HEK293 (cell line): ENCODE results near the gene WNT7B.
A peak's percentile ranks its signal among the peaks of the same experiment; 100 is the strongest.

Source experiments
- CTCF ChIA-PET: fragments of 350-600 bp; formaldehyde crosslinking; extraction: SDS; loops from one replicate; lab custom pipeline; 2021; ENCODE audit warnings: antibody characterized with exemption; lab: Yijun Ruan, JAX
- POLR2A ChIA-PET: fragments of 300-600 bp; formaldehyde crosslinking; extraction: SDS; loops from one replicate; lab custom pipeline; 2020; ENCODE audit warnings: antibody characterized with exemption, inconsistent platforms; lab: Yijun Ruan, JAX
- H3K27ac ChIP-seq: fragments of 200-500 bp; sonication (Bioruptor generic); 2 replicates; pipeline ENCODE4 v1.5.1; 2014; ENCODE audit warnings: low read depth, low read length, control low read depth, inconsistent platforms; ENCODE audit errors: extremely low read depth
- H3K36me3 ChIP-seq, 2 experiments: fragments of 200-500 bp in 1 of 2; sonication (Bioruptor generic) in 1 of 2; 1 replicate in 1 of 2; 2 replicates in 1 of 2; pipeline ENCODE4 v1.5.1; 2014 to 2017; ENCODE audit warnings: inconsistent platforms in 2 of 2, low read length in 2 of 2; ENCODE audit not compliant: control insufficient read depth in 2 of 2, insufficient read depth in 1 of 2
- H3K4me1 ChIP-seq: fragments of 200-500 bp; sonication (Bioruptor generic); 2 replicates; pipeline ENCODE4 v1.5.1; 2014; ENCODE audit warnings: mild to moderate bottlenecking, low read length, inconsistent platforms; ENCODE audit not compliant: control insufficient read depth, insufficient read depth
- H3K4me3 ChIP-seq: 2 replicates; pipeline ENCODE4 v1.5.1; 2011; ENCODE audit warnings: low read depth, mild to moderate bottlenecking, control low read depth, low read length, moderate library complexity
- H3K9me3 ChIP-seq: fragments of 200-500 bp; sonication (Bioruptor generic); 2 replicates; pipeline ENCODE4 v1.5.1; 2014; ENCODE audit warnings: low read depth, low read length, inconsistent platforms; ENCODE audit not compliant: control insufficient read depth, insufficient read depth
- EGR2 ChIP-seq: fragments of 450-650 bp; formaldehyde crosslinking; IDR thresholded peaks from 2 replicates; pipeline ENCODE4 v1.5.1; 2016; ENCODE audit warnings: low read depth, missing biosample characterization, missing genetic modification characterization
- GLI2 ChIP-seq: fragments of 450-650 bp; formaldehyde crosslinking; IDR thresholded peaks from 2 replicates; pipeline ENCODE4; 2017; ENCODE audit warnings: missing biosample characterization, missing genetic modification characterization, low read depth, borderline replicate concordance
- GLIS1 ChIP-seq: fragments of 450-650 bp; formaldehyde crosslinking; IDR thresholded peaks from 2 replicates; pipeline ENCODE4 v1.5.1; 2016; ENCODE audit warnings: missing biosample characterization, missing genetic modification characterization
- MZF1 ChIP-seq: fragments of 450-650 bp; formaldehyde crosslinking; IDR thresholded peaks from 2 replicates; pipeline ENCODE4 v1.5.1; 2017; ENCODE audit warnings: missing biosample characterization, missing genetic modification characterization, borderline replicate concordance
- WT1 ChIP-seq: fragments of 450-650 bp; formaldehyde crosslinking; IDR thresholded peaks from 2 replicates; pipeline ENCODE4 v1.5.1; 2016; ENCODE audit warnings: missing biosample characterization, missing genetic modification characterization
- ZBTB48 ChIP-seq: fragments of 450-650 bp; formaldehyde crosslinking; IDR thresholded peaks from 2 replicates; pipeline ENCODE4 v1.5.1; 2016; ENCODE audit warnings: missing biosample characterization, missing genetic modification characterization
- ZNF341 ChIP-seq: fragments of 450-650 bp; formaldehyde crosslinking; IDR thresholded peaks from 2 replicates; pipeline ENCODE4; 2016; ENCODE audit warnings: low read depth, missing biosample characterization, missing genetic modification characterization
- ZNF37A ChIP-seq: fragments of 450-650 bp; IDR thresholded peaks from 2 replicates; pipeline ENCODE4 v1.5.1; 2018; ENCODE audit warnings: missing biosample characterization, missing genetic modification characterization
- ZNF426 ChIP-seq: fragments of 450-650 bp; formaldehyde crosslinking; IDR thresholded peaks from 2 replicates; pipeline ENCODE4 v1.5.1; 2017; ENCODE audit warnings: missing biosample characterization, missing genetic modification characterization, mild to moderate bottlenecking, inconsistent platforms, moderate library complexity
- ZNF747 ChIP-seq: fragments of 450-650 bp; formaldehyde crosslinking; IDR thresholded peaks from 2 replicates; pipeline ENCODE4 v1.5.1; 2016; ENCODE audit warnings: missing biosample characterization, missing genetic modification characterization
- ZSCAN23 ChIP-seq: fragments of 450-650 bp; formaldehyde crosslinking; IDR thresholded peaks from 2 replicates; pipeline ENCODE4 v1.5.1; 2016; ENCODE audit warnings: missing biosample characterization, missing genetic modification characterization
- TF ChIP-seq, protein P1 (sequence below): fragments of 450-650 bp; formaldehyde crosslinking; IDR thresholded peaks from 2 replicates; pipeline ENCODE4 v1.5.1; 2017; ENCODE audit warnings: missing biosample characterization, missing genetic modification characterization
- TF ChIP-seq, protein P2 (sequence below): fragments of 450-650 bp; formaldehyde crosslinking; conservative IDR thresholded peaks from 2 replicates; pipeline ENCODE4 v1.5.1; 2016; ENCODE audit warnings: low read depth, missing biosample characterization, missing genetic modification characterization
- TF ChIP-seq, protein P3 (sequence below): fragments of 450-650 bp; formaldehyde crosslinking; IDR thresholded peaks from 2 replicates; pipeline ENCODE4 v1.5.1; 2017; ENCODE audit warnings: missing biosample characterization, mild to moderate bottlenecking, missing genetic modification characterization, moderate library complexity

WNT7B gene

DNA sequence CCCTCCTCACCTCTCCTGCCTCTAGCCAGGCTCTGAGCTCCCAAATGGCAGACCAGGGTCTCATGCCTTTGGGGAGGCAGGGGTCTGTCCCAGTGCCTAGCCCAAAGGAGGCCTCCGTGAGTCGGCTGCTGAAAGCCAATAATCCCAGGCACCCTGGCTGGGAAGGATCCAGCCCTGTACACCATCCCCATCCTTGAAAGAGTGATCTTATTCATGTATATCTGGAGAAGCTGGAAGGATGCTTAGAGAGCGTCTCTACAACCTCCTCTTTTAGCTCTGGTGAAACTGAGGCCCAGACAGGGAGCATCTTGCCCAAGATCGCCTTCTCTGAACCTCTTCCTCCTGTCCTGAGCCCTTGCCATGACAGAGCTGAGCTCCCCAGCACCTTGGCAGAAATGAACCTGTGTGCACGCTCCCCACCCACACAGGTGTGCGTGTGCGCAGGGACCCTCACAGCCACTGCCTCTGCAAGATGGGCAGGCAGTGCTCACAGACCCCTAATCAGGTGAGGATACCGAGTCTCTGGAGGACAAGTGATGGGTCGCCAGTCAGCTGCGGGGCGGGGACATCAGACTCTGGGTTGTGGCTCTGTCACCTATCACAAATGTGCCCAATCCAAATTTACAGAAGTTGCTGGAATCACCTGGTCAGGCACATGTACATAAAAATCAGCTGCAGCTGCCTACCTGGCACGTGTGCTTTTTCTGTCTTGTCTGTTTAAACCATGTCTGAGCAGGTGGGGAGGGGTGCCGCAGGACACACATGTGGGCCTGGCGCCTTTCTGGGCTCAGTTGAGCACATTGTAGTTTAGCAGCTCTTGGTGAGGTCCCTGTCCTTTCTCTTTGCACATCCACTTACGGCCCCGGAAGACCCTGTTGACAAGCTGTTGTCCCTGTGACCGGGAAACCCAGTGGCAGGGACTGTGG is 49.3 kb upstream of the WNT7B start:
- TF ChIP-seq ZNF426 (tag by site-specific recombination) (no peak), ZNF37A (tag by site-specific recombination) (no peak), ZNF747 (no peak)
- TF ChIP-seq, protein P1, sequence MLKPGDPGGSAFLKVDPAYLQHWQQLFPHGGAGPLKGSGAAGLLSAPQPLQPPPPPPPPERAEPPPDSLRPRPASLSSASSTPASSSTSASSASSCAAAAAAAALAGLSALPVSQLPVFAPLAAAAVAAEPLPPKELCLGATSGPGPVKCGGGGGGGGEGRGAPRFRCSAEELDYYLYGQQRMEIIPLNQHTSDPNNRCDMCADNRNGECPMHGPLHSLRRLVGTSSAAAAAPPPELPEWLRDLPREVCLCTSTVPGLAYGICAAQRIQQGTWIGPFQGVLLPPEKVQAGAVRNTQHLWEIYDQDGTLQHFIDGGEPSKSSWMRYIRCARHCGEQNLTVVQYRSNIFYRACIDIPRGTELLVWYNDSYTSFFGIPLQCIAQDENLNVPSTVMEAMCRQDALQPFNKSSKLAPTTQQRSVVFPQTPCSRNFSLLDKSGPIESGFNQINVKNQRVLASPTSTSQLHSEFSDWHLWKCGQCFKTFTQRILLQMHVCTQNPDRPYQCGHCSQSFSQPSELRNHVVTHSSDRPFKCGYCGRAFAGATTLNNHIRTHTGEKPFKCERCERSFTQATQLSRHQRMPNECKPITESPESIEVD (tag by site-specific recombination) = no peak
- TF ChIP-seq, all 188 proteins: peak for 0
- H3K4me3 ChIP-seq = no peak overlapping the region
- ChIA-PET POLR2A (interaction anchor here (1.0 kb wide), 1 partner anchor 242 kb away, joined by 3 read pairs; the partner anchor contains the start of gene TTC38), CTCF (interaction anchor here (0.6 to 1.4 kb wide), 10 partner anchors 9 to 258 kb away, joined by 3 to 6 read pairs (median 4); no protein-coding TSS in a partner anchor)
- no peak overlapping the region for H3K27ac ChIP-seq
- no peaks in the 10 kb centered on the region for H3K36me3 ChIP-seq
- H3K9me3 ChIP-seq = no peaks in the 10 kb centered on the region
- H3K4me1 ChIP-seq = no peaks in the 10 kb centered on the region

DNA sequence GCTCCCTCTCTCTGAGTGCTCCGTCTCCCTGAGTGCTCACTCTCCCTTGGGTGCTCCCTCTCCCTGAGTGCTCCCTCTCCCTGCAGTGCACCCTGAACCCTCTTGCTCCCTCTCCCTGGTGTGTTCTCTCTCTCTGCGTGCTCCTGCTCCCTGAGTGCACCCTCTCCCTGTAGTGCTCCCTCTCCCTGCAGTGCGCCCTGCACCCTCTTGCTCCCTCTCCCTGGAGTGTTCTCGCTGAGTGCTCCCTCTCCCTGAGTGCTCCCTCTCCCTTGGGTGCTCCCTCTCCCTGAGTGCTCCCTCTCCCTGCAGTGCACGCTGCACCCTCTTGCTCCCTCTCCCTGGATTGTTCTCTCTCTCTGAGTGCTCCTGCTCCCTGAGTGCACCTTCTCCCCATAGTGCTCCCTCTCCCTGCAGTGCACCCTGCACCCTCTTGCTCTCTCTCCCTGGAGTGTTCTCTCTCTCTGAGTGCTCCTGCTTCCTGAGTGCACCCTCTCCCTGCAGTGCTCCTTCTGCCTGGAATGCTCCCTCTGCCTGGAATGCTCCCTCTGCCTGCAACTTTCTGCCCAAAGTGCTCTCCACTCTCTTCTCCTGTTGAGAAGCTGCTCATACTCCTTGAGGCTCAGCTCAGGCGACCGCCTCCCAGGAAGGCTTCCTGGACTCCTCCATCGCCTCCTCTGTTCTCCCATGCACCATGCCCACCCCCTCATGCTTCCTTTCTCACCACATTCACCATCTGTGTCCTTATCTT is 48.4 kb upstream of the WNT7B start:
- Histone ChIP-seq H3K4me3 (no peak overlapping the region), H3K36me3 (no peaks in the 10 kb centered on the region), H3K4me1 (no peaks in the 10 kb centered on the region), H3K27ac (no peak overlapping the region), H3K9me3 (no peaks in the 10 kb centered on the region)
- ChIA-PET CTCF (interaction anchor here (0.7 to 2.2 kb wide), 9 partner anchors 8 to 257 kb away, joined by 3 to 12 read pairs (median 4); no protein-coding TSS in a partner anchor), POLR2A (interaction anchor here (0.9 to 1.0 kb wide), 2 partner anchors 10 to 243 kb away, joined by 3 read pairs; partner anchors contain the start of gene TTC38)
- no peak for TF ChIP-seq ZNF747
- no peak for TF ChIP-seq WT1 (tag by site-specific recombination)
- TF ChIP-seq EGR2 (tag by site-specific recombination) = 0 out of 2 replicates have a peak, but pooled peaks have one; percentile 17
- peak; percentile 51; the same call in 1 of the 2 replicates for TF ChIP-seq GLIS1
- TF ChIP-seq GLI2 (tag by site-specific recombination) = no peak
- TF ChIP-seq ZBTB48 (tag by site-specific recombination) = no peak

DNA sequence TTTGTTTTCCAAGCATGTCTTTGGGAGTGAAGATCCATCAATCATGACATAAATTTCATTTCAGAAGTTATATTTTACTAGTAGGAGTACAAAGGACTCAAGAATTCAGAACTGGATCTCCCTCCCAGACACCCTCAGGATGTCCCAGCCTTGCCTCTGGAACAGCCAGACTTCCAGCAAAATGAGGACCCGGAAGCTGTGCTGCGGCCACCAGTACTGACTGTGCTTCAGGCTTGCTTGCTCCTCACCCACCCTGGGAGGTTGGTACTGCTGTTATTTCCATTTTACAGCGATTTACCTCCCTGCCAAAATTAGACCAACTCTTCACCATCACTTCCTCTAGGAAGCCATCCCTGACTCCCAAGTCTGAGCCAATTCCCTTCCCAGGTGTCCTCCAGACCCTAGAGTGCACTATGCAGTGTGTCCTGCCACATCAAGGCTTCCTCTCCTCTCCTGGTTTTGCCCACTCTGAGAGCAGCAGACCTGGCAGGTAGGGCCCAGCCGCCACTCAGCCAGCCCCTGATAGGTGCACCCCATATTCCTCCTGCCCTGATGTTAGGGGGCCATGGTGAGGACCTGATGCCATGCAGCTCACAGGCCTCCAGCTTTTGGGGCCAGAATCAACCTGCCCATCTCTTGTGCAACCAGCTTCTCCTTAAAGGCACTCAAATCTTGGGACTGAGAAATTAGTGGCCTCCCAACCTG is 47.3 kb upstream of the WNT7B start:
- H3K36me3 ChIP-seq = no peaks in the 10 kb centered on the region
- ChIA-PET POLR2A (interaction anchor here (0.7 to 1.4 kb wide), 4 partner anchors 9 to 27 kb away, joined by 3 to 6 read pairs (median 3); no protein-coding TSS in a partner anchor), CTCF (interaction anchor here (0.7 to 2.2 kb wide), 6 partner anchors 9 to 224 kb away, joined by 3 to 12 read pairs (median 4); no protein-coding TSS in a partner anchor)
- no peaks in the 10 kb centered on the region for H3K4me1 ChIP-seq
- H3K9me3 ChIP-seq = no peaks in the 10 kb centered on the region
- no peak overlapping the region for H3K27ac ChIP-seq
- no peak overlapping the region for H3K4me3 ChIP-seq
- TF ChIP-seq MZF1 = no peak
- TF ChIP-seq, protein P2, sequence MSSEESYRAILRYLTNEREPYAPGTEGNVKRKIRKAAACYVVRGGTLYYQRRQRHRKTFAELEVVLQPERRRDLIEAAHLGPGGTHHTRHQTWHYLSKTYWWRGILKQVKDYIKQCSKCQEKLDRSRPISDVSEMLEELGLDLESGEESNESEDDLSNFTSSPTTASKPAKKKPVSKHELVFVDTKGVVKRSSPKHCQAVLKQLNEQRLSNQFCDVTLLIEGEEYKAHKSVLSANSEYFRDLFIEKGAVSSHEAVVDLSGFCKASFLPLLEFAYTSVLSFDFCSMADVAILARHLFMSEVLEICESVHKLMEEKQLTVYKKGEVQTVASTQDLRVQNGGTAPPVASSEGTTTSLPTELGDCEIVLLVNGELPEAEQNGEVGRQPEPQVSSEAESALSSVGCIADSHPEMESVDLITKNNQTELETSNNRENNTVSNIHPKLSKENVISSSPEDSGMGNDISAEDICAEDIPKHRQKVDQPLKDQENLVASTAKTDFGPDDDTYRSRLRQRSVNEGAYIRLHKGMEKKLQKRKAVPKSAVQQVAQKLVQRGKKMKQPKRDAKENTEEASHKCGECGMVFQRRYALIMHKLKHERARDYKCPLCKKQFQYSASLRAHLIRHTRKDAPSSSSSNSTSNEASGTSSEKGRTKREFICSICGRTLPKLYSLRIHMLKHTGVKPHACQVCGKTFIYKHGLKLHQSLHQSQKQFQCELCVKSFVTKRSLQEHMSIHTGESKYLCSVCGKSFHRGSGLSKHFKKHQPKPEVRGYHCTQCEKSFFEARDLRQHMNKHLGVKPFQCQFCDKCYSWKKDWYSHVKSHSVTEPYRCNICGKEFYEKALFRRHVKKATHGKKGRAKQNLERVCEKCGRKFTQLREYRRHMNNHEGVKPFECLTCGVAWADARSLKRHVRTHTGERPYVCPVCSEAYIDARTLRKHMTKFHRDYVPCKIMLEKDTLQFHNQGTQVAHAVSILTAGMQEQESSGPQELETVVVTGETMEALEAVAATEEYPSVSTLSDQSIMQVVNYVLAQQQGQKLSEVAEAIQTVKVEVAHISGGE (tag by site-specific recombination) = no peak
- TF ChIP-seq ZNF341 = peak; percentile 31; the same call in 1 of the 2 replicates
- TF ChIP-seq, protein P3, sequence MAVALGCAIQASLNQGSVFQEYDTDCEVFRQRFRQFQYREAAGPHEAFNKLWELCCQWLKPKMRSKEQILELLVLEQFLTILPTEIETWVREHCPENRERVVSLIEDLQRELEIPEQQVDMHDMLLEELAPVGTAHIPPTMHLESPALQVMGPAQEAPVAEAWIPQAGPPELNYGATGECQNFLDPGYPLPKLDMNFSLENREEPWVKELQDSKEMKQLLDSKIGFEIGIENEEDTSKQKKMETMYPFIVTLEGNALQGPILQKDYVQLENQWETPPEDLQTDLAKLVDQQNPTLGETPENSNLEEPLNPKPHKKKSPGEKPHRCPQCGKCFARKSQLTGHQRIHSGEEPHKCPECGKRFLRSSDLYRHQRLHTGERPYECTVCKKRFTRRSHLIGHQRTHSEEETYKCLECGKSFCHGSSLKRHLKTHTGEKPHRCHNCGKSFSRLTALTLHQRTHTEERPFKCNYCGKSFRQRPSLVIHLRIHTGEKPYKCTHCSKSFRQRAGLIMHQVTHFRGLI (tag by site-specific recombination) = no peak
- TF ChIP-seq ZSCAN23 (tag by site-specific recombination) = no peak
- TF ChIP-seq, all 188 proteins: peak for 1
